Smooth muscle cell (in vitro differentiated cells): ENCODE results near the gene SCARB1. TPM values are rescaled to one million over a fixed set of nuclear protein-coding genes. Genes with fewer than 3 reads are reported as not detected.

Source experiments
- DNase-seq: peaks from one replicate; lab custom pipeline; 2025; ENCODE audit not compliant: unreplicated experiment; lab: John Stamatoyannopoulos, UW
- H2AFZ ChIP-seq: fragments of 200-600 bp; sonication (generic); 2 replicates; pipeline ENCODE4 v1.6.0; 2016; ENCODE audit warnings: antibody characterized with exemption, low read depth, mild to moderate bottlenecking
- H3F3A ChIP-seq: fragments of 200-600 bp; sonication (generic); 2 replicates; pipeline ENCODE4 v1.6.0; 2017; ENCODE audit warnings: antibody characterized with exemption, low read depth
- H3K27ac ChIP-seq: fragments of 200-600 bp; sonication (generic); 2 replicates; pipeline ENCODE4 v1.5.1; 2016; ENCODE audit warnings: low read depth, mild to moderate bottlenecking
- H3K27me3 ChIP-seq: fragments of 200-600 bp; sonication (generic); 2 replicates; pipeline ENCODE4 v1.6.1; 2016; ENCODE audit warnings: low read depth, mild to moderate bottlenecking
- H3K36me3 ChIP-seq: fragments of 200-600 bp; sonication (generic); 2 replicates; pipeline ENCODE4 v1.5.1; 2016; ENCODE audit warnings: low read depth
- H3K4me1 ChIP-seq: fragments of 200-600 bp; sonication (generic); 2 replicates; pipeline ENCODE4 v1.5.1; 2016; ENCODE audit warnings: low read depth
- H3K4me2 ChIP-seq: fragments of 200-600 bp; sonication (generic); 2 replicates; pipeline ENCODE4 v1.6.0; 2016; ENCODE audit warnings: mild to moderate bottlenecking
- H3K4me3 ChIP-seq: fragments of 200-600 bp; sonication (generic); 2 replicates; pipeline ENCODE4 v1.5.1; 2016; ENCODE audit warnings: mild to moderate bottlenecking
- H3K79me2 ChIP-seq: fragments of 200-600 bp; sonication (generic); 2 replicates; pipeline ENCODE4 v1.6.0; 2016; ENCODE audit warnings: low read depth, mild to moderate bottlenecking
- H3K9ac ChIP-seq: fragments of 200-600 bp; sonication (generic); 2 replicates; pipeline ENCODE4 v1.6.0; 2016; ENCODE audit warnings: low read depth
- H3K9me3 ChIP-seq: fragments of 200-600 bp; sonication (generic); replicated peaks from 2 replicates; pipeline ENCODE4 v1.5.1; 2016; ENCODE audit warnings: low read depth
- H4K20me1 ChIP-seq: fragments of 200-600 bp; sonication (generic); 2 replicates; pipeline ENCODE4 v1.6.0; 2016; ENCODE audit warnings: low read depth
- CTCF ChIP-seq: fragments of 200-600 bp; sonication (generic); IDR thresholded peaks from 2 replicates; pipeline ENCODE4 v1.5.1; 2017; ENCODE audit warnings: borderline replicate concordance, mild to moderate bottlenecking, antibody characterized with exemption; ENCODE audit not compliant: insufficient read depth, poor library complexity, severe bottlenecking
- WGBS: methylation state at CpG from one replicate; pipeline ENCODE4 v1.1.7; 2016; ENCODE audit warnings: low lambda C conversion rate; 5-methylcytosine and 5-hydroxymethylcytosine counted together
- polyA plus RNA-seq: library from polyadenylated mRNA; unstranded; fragments of >200 nt; fragmentation: Nextera tagmentation; extraction: Ambion mirVana; gene quantifications from 2 replicates; pipeline ENCODE4 v1.2.1, GENCODE V29; 2016
- total RNA-seq: library from RNA; depleted of rRNA; stranded (reverse); fragments of >200 nt; gene quantifications from 2 replicates; pipeline ENCODE4 v1.2.3, GENCODE V29; 2014

The SCARB1 gene
- total and polyA plus RNA-seq, 2 experiments from 2014 or later: 6.8 to 10.1 TPM

- H3K4me3 ChIP-seq: no peak overlapping the region
- no peaks in the 10 kb centered on the region for H3K79me2 ChIP-seq
- DNase-seq: no peak
- no peak overlapping the region for H3K4me2 ChIP-seq
- 75% methylated on average over 2 of the region's 2 CpGs for WGBS
- H3K9ac ChIP-seq: no peak overlapping the region
- no peaks in the 10 kb centered on the region for H3K36me3 ChIP-seq
- no peaks in the 10 kb centered on the region for H4K20me1 ChIP-seq
- H3F3A ChIP-seq: no peaks in the 10 kb centered on the region
- H3K9me3 ChIP-seq: no peaks in the 10 kb centered on the region
- TF ChIP-seq CTCF: no peak
- H3K27ac ChIP-seq: no peak overlapping the region
- no peaks in the 10 kb centered on the region for H3K27me3 ChIP-seq
- no peaks in the 10 kb centered on the region for H3K4me1 ChIP-seq
- H2AFZ ChIP-seq: no peak overlapping the region
Measured at GRCh38 chr12:124876171-124876570, 12.5 kb upstream of the SCARB1 start.

- Histone ChIP-seq H2AFZ (no peak overlapping the region), H3K4me2 (no peak overlapping the region), H3K4me1 (no peaks in the 10 kb centered on the region), H3K36me3 (no peaks in the 10 kb centered on the region), H3K79me2 (no peaks in the 10 kb centered on the region), H3K9me3 (no peaks in the 10 kb centered on the region), H3K27ac (no peak overlapping the region), H4K20me1 (no peaks in the 10 kb centered on the region), H3K4me3 (no peak overlapping the region), H3F3A (no peaks in the 10 kb centered on the region), H3K9ac (no peak overlapping the region), H3K27me3 (no peaks in the 10 kb centered on the region)
- WGBS: 86% methylated on average over 2 of the region's 2 CpGs
- DNase-seq: no peak
- no peak for TF ChIP-seq CTCF
Measured at GRCh38 chr12:124875803-124876132, 12.1 kb upstream of the SCARB1 start.

- Histone ChIP-seq H3K4me2 (no peak overlapping the region), H4K20me1 (no peaks in the 10 kb centered on the region), H3K9ac (no peak overlapping the region), H3K4me3 (no peak overlapping the region), H3K36me3 (no peaks in the 10 kb centered on the region), H3K9me3 (no peaks in the 10 kb centered on the region), H3K27ac (no peak overlapping the region), H2AFZ (no peak overlapping the region), H3F3A (no peaks in the 10 kb centered on the region), H3K4me1 (no peaks in the 10 kb centered on the region), H3K27me3 (no peaks in the 10 kb centered on the region), H3K79me2 (no peaks in the 10 kb centered on the region)
- TF ChIP-seq CTCF: no peak
- DNase-seq: no peak
- 74% methylated on average over 14 of the region's 14 CpGs for WGBS
Measured at GRCh38 chr12:124874988-124875802, 11.5 kb upstream of the SCARB1 start.

- Histone ChIP-seq H3K36me3 (no peaks in the 10 kb centered on the region), H3K9me3 (no peaks in the 10 kb centered on the region), H3K27me3 (no peaks in the 10 kb centered on the region), H3K27ac (no peak overlapping the region), H3K4me2 (no peak overlapping the region), H4K20me1 (no peaks in the 10 kb centered on the region), H3K4me3 (no peak overlapping the region), H2AFZ (no peak overlapping the region), H3K9ac (no peak overlapping the region), H3K79me2 (no peaks in the 10 kb centered on the region), H3F3A (no peaks in the 10 kb centered on the region), H3K4me1 (no peaks in the 10 kb centered on the region)
- DNase-seq: no peak
- 98% methylated on average over 4 of the region's 4 CpGs for WGBS
- no peak for TF ChIP-seq CTCF
Measured at GRCh38 chr12:124874188-124874587, 10.5 kb upstream of the SCARB1 start.
